GM06990 (cell line): ENCODE results near the gene PTGER2.

ENCODE experiments used
- DNase-seq: peaks from one replicate; pipeline ENCODE4 v3.0.0-alpha.2; 2011; ENCODE audit not compliant: insufficient read length; ENCODE audit errors: extremely low read depth
- H3K27me3 ChIP-seq: replicated peaks from 2 replicates; pipeline ENCODE4 v1.6.0; 2011; ENCODE audit warnings: low read length; ENCODE audit not compliant: control insufficient read depth, insufficient read depth
- H3K36me3 ChIP-seq: 2 replicates; pipeline ENCODE4 v1.5.1; 2011; ENCODE audit warnings: low read length; ENCODE audit not compliant: control insufficient read depth, insufficient read depth
- H3K4me3 ChIP-seq: replicated peaks from 2 replicates; pipeline ENCODE4 v1.5.1; 2011; ENCODE audit warnings: low read depth, mild to moderate bottlenecking, control low read depth, low read length
- CTCF ChIP-seq: IDR thresholded peaks from 2 replicates; pipeline ENCODE4 v1.5.1; 2011; ENCODE audit warnings: low read length, control low read depth, mild to moderate bottlenecking, inconsistent platforms; ENCODE audit not compliant: insufficient read depth, poor library complexity, severe bottlenecking

Gene PTGER2

GRCh38 chr14:52325126-52325525, 11.0 kb downstream of the PTGER2 start:
- TF ChIP-seq CTCF = no peak

GRCh38 chr14:52325630-52326029, 11.5 kb downstream of the PTGER2 start:
- no peaks in the 10 kb centered on the region for H3K36me3 ChIP-seq
- no peaks in the 10 kb centered on the region for H3K27me3 ChIP-seq
- TF ChIP-seq CTCF = no peak
- no peak overlapping the region for H3K4me3 ChIP-seq
- DNase-seq = no peak

More at GRCh38 chr14:52325126-52325525, 11.0 kb downstream of the PTGER2 start:
- H3K27me3 ChIP-seq = no peaks in the 10 kb centered on the region
- H3K36me3 ChIP-seq = no peaks in the 10 kb centered on the region
- no peak overlapping the region for H3K4me3 ChIP-seq
- peak; percentile 72 for DNase-seq

- Histone ChIP-seq H3K4me3 (no peak overlapping the region), H3K36me3 (no peaks in the 10 kb centered on the region), H3K27me3 (no peaks in the 10 kb centered on the region)
- no peak for DNase-seq
- TF ChIP-seq CTCF = no peak
These were observed 13.5 kb downstream of the PTGER2 start for GRCh38 chr14:52327374-52328226.

- H3K4me3 ChIP-seq = no peak overlapping the region
- H3K27me3 ChIP-seq = no peaks in the 10 kb centered on the region
- no peak for DNase-seq
- TF ChIP-seq CTCF = no peak
- H3K36me3 ChIP-seq = no peaks in the 10 kb centered on the region
These were observed 14.2 kb downstream of the PTGER2 start for GRCh38 chr14:52328276-52328675.

- Histone ChIP-seq H3K27me3 (no peaks in the 10 kb centered on the region), H3K36me3 (no peaks in the 10 kb centered on the region), H3K4me3 (no peak overlapping the region)
- no peak for DNase-seq
- TF ChIP-seq CTCF = no peak
These were observed 15.7 kb downstream of the PTGER2 start for GRCh38 chr14:52329678-52330369.
